ENCODE data around the gene CABLES2.

The CABLES2 gene

DNA sequence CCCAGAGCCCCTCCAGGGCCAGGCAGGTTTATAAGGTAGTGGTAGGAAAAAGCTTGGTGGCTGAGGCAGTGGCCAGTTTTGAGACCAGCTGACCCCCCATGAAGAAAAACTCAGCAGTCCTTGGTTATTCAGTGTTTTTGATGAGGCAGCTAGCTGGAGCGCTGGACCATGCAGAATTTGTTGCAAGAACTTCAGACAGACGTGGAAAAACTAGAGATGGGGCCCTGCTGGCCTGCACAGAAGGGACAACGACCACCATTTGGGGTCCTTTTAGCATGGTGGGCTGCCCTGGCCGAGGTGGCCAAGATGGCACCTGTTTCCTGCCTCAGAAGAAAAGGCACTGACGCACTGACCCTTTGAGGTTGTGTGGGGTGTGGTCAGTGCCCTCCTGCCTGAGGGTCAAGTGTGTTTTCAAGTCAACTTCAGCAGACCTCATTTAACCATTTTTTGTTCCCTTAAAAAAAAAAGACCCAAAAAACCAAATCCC is 17.4 kb downstream of the CABLES2 start:
- no peak overlapping the region for H3K4me3 ChIP-seq (ENCODE audit: low read depth, low read length)
- TF ChIP-seq, protein P1, sequence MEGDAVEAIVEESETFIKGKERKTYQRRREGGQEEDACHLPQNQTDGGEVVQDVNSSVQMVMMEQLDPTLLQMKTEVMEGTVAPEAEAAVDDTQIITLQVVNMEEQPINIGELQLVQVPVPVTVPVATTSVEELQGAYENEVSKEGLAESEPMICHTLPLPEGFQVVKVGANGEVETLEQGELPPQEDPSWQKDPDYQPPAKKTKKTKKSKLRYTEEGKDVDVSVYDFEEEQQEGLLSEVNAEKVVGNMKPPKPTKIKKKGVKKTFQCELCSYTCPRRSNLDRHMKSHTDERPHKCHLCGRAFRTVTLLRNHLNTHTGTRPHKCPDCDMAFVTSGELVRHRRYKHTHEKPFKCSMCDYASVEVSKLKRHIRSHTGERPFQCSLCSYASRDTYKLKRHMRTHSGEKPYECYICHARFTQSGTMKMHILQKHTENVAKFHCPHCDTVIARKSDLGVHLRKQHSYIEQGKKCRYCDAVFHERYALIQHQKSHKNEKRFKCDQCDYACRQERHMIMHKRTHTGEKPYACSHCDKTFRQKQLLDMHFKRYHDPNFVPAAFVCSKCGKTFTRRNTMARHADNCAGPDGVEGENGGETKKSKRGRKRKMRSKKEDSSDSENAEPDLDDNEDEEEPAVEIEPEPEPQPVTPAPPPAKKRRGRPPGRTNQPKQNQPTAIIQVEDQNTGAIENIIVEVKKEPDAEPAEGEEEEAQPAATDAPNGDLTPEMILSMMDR (IDR thresholded peaks at IDR 0.05; ENCODE audit: low read depth, low read length, missing control alignments), result no peak
- in situ Hi-C loops (cut with HindIII; ENCODE audit: low sequenced_read_pairs), result loop anchor here (25.0 kb wide), 1 partner anchor 102 kb away; no protein-coding TSS in a partner anchor
- DNase-seq (ENCODE audit: low read depth), result no peak

DNA sequence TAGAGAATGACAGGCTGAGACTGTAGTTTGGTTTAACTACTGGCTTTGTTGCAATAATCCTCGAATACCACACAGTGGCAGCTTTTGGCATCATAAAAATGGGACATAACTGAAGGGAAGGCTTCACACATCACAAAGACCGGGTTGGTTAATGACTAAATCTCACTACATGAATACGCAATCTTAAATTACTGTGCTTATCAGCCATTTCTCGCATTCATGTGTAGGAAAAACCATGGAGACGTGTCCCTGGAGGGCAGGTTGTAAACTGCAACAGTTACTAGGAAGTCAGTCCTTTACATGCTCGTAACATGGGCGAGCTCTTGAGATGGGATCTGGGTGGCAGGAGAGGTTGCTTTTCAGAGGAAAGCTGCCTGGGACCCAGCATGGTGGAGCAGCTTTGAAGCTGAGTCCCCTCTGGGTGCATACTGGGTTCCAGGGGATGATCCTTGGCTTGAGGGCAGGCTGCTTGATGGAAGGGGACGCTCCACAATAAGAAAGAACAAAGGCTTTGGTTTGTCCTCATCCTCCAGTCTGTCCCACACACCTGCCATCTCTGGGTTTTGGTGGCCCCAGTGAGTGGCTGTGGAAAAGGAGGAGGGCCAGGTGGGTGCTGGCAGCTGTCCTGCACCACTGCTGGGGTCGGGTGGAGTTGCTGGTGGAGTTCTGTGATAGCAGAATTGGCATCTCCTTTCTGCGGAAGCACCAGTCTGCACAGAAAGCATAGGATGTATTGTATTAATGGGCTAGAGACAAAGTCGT is 18.1 kb downstream of the CABLES2 start:
- in situ Hi-C loops (cut with HindIII; ENCODE audit: low sequenced_read_pairs), result loop anchor here (25.0 kb wide), 1 partner anchor 102 kb away; no protein-coding TSS in a partner anchor

DNA sequence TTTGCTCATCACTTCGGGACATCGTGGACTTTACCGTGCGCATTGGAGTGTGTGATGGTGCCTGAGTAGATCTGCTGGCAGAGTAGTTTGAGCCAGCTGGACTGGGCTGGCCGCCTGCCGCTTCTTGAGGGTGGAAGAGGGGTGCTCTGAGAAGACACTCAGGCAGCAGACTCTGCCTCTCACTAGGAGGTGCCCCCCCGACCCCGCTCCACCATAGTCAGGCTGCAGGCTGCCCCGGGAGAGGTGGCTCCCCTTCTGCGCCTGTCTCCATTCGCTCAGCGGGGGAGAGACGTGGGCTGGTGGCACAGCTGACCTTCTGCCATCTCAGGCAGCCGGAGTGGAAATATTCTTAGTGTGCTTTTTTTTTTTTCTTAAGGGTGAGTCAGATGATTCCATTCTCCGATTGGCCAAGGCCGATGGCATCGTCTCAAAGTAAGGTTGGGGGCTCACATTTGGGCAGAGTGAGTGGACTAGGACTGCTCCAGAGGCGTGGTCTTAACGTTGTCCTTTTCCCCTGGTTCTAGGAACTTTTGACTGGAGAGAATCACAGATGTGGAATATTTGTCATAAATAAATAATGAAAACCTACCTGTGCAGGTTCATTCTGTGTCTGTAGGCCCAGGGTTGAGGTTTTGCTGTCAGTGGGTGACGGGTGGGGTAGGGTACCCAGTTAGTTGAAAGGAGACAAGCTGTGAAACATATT is 19.0 kb downstream of the CABLES2 start:
- TF ChIP-seq, protein P1 (IDR thresholded peaks at IDR 0.05; ENCODE audit: low read depth, low read length, missing control alignments), result no peak
- DNase-seq (ENCODE audit: low read depth), result no peak
- in situ Hi-C loops (cut with HindIII; ENCODE audit: low sequenced_read_pairs), result loop anchor here (25.0 kb wide), 1 partner anchor 101 kb away; no protein-coding TSS in a partner anchor

More for the DNA sequence above, 18.1 kb downstream of the CABLES2 start:
- no peak for DNase-seq (ENCODE audit: low read depth)
- H3K4me3 ChIP-seq (ENCODE audit: low read depth, low read length), result no peak overlapping the region
- TF ChIP-seq, protein P1 (IDR thresholded peaks at IDR 0.05; ENCODE audit: low read depth, low read length, missing control alignments), result no peak

DNA sequence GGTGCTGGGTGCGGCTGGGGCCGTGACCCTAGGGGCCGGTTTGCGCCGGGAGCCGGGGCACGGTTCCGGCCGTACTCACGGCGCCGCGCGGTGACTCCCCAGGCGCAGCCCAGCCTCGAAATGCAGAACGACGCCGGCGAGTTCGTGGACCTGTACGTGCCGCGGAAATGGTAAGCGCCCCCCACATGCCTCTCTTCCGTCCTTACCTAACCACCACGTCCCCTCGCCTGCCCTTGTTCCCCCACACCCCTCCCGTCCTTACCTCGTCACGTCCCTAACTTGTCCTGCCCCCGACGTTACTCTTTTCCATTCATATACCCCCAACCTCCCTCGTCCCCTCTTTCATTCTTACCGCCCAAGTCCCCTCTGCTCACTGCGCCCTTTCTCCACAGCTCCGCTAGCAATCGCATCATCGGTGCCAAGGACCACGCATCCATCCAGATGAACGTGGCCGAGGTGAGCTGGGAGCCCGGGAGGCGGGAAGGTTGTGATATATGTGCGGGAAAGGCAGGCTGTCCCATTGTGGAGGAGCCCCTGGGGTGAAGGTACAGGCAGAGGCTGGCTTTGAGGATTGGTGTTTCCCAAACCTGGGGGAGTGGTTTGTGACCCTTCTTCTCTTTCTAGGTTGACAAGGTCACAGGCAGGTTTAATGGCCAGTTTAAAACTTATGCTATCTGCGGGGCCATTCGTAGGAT is 19.7 kb downstream of the CABLES2 start:
- in situ Hi-C loops (cut with HindIII; ENCODE audit: low sequenced_read_pairs), result loop anchor here (25.0 kb wide), 1 partner anchor 100 kb away; no protein-coding TSS in a partner anchor
- TF ChIP-seq, protein P1 (IDR thresholded peaks at IDR 0.05; ENCODE audit: low read depth, low read length, missing control alignments), result no peak
- H3K4me3 ChIP-seq (ENCODE audit: low read depth, low read length), result peak overlapping the region; percentile 80
- DNase-seq (ENCODE audit: low read depth), result no peak

More for the DNA sequence above, 19.0 kb downstream of the CABLES2 start:
- H3K4me3 ChIP-seq (ENCODE audit: low read depth, low read length), result peak overlapping the region; percentile 80

DNA sequence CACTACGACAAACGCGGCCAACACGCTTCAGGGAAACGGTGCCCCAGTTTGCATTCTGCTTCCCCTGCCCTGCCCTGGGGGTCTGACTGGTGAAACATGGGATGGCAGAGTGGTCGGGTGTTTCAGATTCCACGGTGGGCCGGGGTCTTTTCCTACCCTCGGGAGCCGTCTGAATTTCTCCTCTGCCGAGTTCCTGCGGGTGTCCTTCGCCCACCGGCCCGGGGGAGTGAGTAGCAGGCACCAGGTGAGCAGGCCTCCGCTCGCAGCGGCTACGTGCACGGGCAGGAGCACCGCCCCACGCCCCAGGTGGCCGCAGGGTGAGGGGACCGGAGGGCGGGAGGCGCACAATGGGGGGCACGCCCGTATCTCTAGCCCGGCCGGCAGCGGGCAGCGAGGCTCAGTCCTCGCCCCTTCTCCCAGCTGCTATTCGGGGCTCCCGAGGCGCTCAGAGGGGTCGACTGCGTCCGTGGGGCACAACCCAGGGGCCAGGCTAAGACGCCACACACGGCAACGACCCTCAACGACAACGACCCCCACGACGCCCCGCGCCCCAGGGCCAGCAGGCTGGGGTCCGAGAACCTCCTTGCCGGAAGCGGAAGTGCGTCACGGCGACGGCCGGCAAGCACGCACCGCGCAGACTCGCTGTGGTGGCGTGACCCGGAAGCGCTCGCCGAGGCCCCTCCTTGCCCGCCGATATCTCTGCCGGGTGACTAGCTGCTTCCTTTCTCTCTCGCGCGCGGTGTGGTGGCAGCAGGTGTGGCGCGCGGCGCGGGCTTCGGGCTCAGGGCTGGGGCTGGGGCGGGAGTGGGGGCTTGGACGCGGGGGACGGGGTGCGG is 20.5 kb downstream of the CABLES2 start, which contains the start of gene RPS21:
TSS of gene RPS21 (plus strand) at position 721 of the 836 bp plus-strand sequence. CDS start 236 bp downstream, outside the sequence.
- peak within 1 kb of the TSS; percentile 80 for H3K4me3 ChIP-seq (ENCODE audit: low read depth, low read length)
- TF ChIP-seq, protein P1 (IDR thresholded peaks at IDR 0.05; ENCODE audit: low read depth, low read length, missing control alignments), result no peak
- in situ Hi-C loops (cut with HindIII; ENCODE audit: low sequenced_read_pairs), result loop anchor here (25.0 kb wide), 1 partner anchor 99 kb away; no protein-coding TSS in a partner anchor
- peak; percentile 70 for DNase-seq (ENCODE audit: low read depth)

All from astrocyte of the cerebellum (primary cell).